Fibroblast of mammary gland (primary cell): ENCODE measurements around the gene OPA3.

ENCODE experiments used
- DNase-seq: peaks from one replicate; pipeline ENCODE4 v3.0.0-alpha.2; 2010; ENCODE audit warnings: low read depth
- H3K4me3 ChIP-seq: 2 replicates; pipeline ENCODE4 v1.5.1; 2011; ENCODE audit warnings: low read depth, mild to moderate bottlenecking, low read length, moderate library complexity; ENCODE audit not compliant: control insufficient read depth
- CTCF ChIP-seq: conservative IDR thresholded peaks from 2 replicates; pipeline ENCODE4 v1.5.1; 2011; ENCODE audit warnings: low read depth, low read length, inconsistent platforms; ENCODE audit not compliant: control insufficient read depth, insufficient read depth

The OPA3 gene

GRCh38 chr19:45508417-45508860, 76.2 kb downstream of the OPA3 start:
- no peak for DNase-seq
- no peak for TF ChIP-seq CTCF
- H3K4me3 ChIP-seq, result peak overlapping the region; percentile 93

- H3K4me3 ChIP-seq, result peak overlapping the region; percentile 93
- DNase-seq, result no peak
- no peak for TF ChIP-seq CTCF
These were observed 76.7 kb downstream of the OPA3 start for GRCh38 chr19:45507872-45508416.

- peak within 1 kb of the TSS; percentile 93 for H3K4me3 ChIP-seq
- DNase-seq, result peak; percentile 76
- no peak for TF ChIP-seq CTCF
These were observed 77.4 kb downstream of the OPA3 start, which contains the start of gene VASP for GRCh38 chr19:45506989-45507871. Gene VASP, plus strand, starts transcription at chr19:45507479. Its CDS starts 293 bp downstream, at chr19:45507772.

- peak; percentile 85 for DNase-seq
- peak overlapping the region; percentile 93 for H3K4me3 ChIP-seq
- peak; percentile 16 for TF ChIP-seq CTCF
These were observed 78.2 kb downstream of the OPA3 start for GRCh38 chr19:45506246-45506988.

GRCh38 chr19:45505996-45506245, 78.7 kb downstream of the OPA3 start:
- H3K4me3 ChIP-seq, result peak overlapping the region; percentile 93
- TF ChIP-seq CTCF, result no peak
- DNase-seq, result no peak

GRCh38 chr19:45505151-45505995, 79.2 kb downstream of the OPA3 start:
- no peak overlapping the region for H3K4me3 ChIP-seq
- DNase-seq, result no peak
- TF ChIP-seq CTCF, result no peak
